Measurements from ENCODE around the gene GATB. TPM values are rescaled to one million over a fixed set of nuclear protein-coding genes. Genes with fewer than 3 reads are reported as not detected.

The GATB gene
- total and polyA plus RNA-seq, 2 of the 4 experiments (the other 2 are of a cell fraction) = 18.7 to 20.3 TPM

GRCh38 chr4:151698213-151698612 lies 62.6 kb downstream of the GATB start:
- Histone ChIP-seq H3K9ac (ENCODE audit: low read depth, low read length) (no peak overlapping the region), H2BK15ac (ENCODE audit: low read depth, low read length) (no peak overlapping the region), H2AFZ (replicated peaks; ENCODE audit: low read length, poor library complexity) (no peak overlapping the region), H2BK20ac (ENCODE audit: low read depth, low read length) (no peak overlapping the region), H2BK120ac (ENCODE audit: low read depth, low read length) (no peak overlapping the region), H3K4me3 (ENCODE audit: insufficient read depth, low read depth, low read length) (no peak overlapping the region), H3K27me3 (ENCODE audit: control insufficient read depth, insufficient read depth, low read length) (no peaks in the 10 kb centered on the region), H3K4me1 (ENCODE audit: control insufficient read depth, insufficient read depth, low read length) (peaks cover 3% of the 10 kb centered on the region; the same call in 1 of the 2 replicates), H3K18ac (ENCODE audit: low read depth, low read length) (no peak overlapping the region), H4K5ac (ENCODE audit: low read depth, low read length) (no peak overlapping the region), H4K8ac (ENCODE audit: low read depth in 2 of 2, low read length in 2 of 2) (no peak overlapping the region), H3K9me3 (ENCODE audit: control insufficient read depth, insufficient read depth, low read length) (no peaks in the 10 kb centered on the region), H2AK5ac (ENCODE audit: low read depth, low read length) (no peak overlapping the region), H4K20me1 (ENCODE audit: insufficient read depth, low read length) (no peaks in the 10 kb centered on the region), H3K23ac (ENCODE audit: low read depth, low read length) (no peak overlapping the region), H3K4me2 (ENCODE audit: low read depth, low read length) (no peak overlapping the region), H3K27ac (ENCODE audit: insufficient read depth, low read length) (no peak overlapping the region), H4K91ac (ENCODE audit: insufficient read depth, low read depth, low read length) (no peak overlapping the region), H3K36me3 (ENCODE audit: control insufficient read depth, insufficient read depth, low read length) (peaks cover 7% of the 10 kb centered on the region), H3K9me1 (ENCODE audit: insufficient read depth, low read length) (no peaks in the 10 kb centered on the region), H2AK9ac (replicated peaks; ENCODE audit: low read depth, low read length, poor library complexity) (no peak overlapping the region), H3K4ac (ENCODE audit: low read depth, low read length) (no peak overlapping the region), H3K56ac (ENCODE audit: extremely low read depth, insufficient read depth, low read length) (no peak overlapping the region), H2BK5ac (ENCODE audit: low read depth, low read length, poor library complexity, severe bottlenecking) (no peak overlapping the region), H3K14ac (replicated peaks; ENCODE audit: low read depth, low read length) (no peak overlapping the region), H3K79me1 (ENCODE audit: low read depth in 1 of 2, low read length in 2 of 2) (no peaks in the 10 kb centered on the region)
- no peak for ATAC-seq (ENCODE audit: low read depth)
- no peak for TF ChIP-seq RCOR1 (IDR thresholded peaks at IDR 0.05; ENCODE audit: insufficient replicate concordance, low read length)
- no peak for TF ChIP-seq MXI1 (IDR thresholded peaks at IDR 0.05; ENCODE audit: borderline replicate concordance, low read depth, low read length)
- no peak for TF ChIP-seq MAZ (IDR thresholded peaks at IDR 0.05; ENCODE audit: borderline replicate concordance, low read depth, low read length)
- ChIA-PET POLR2A (ENCODE audit: unreplicated experiment) (no interaction called here), CTCF (no interaction called here)
- WGBS, 2 experiments (ENCODE audit: extremely low coverage in 2 of 2, insufficient read length in 1 of 2) = 100% methylated on average over 1 of the region's 6 CpGs; no CpG with 5 or more reads in 1 of the 2 experiments
- dilution Hi-C loops (cut with HindIII; ENCODE audit: low sequenced_read_pairs, unreplicated experiment) (no loop called here), intact Hi-C loops (cut with micrococcal nuclease) (no loop called here), in situ Hi-C loops (cut with MboI; ENCODE audit: low sequenced_read_pairs) (no loop called here)
- no TSS peak for BruUV-seq (replicated peaks)
- DNase-seq = no peak

Data from IMR-90 (cell line).